Measurements from ENCODE around the gene TGFBR3.
A peak's percentile ranks its signal among the peaks of the same experiment; 100 is the strongest.
"Not testable (repeated sequence)": the region's sequence is repeated elsewhere in the genome, so short reads cannot be mapped to it uniquely, and the experiment has no call there.

The TGFBR3 gene

GRCh38 chr1:91876040-91876470 is 9.9 kb downstream of the TGFBR3 start:
- no peak for DNase-seq (ENCODE audit: low spot score in 2 of 2)
- in situ Hi-C loops (cut with MboI; ENCODE audit: low sequenced_read_pairs), result no loop called here
- H3K4me3 ChIP-seq, result no peak overlapping the region
- H3K27me3 ChIP-seq (ENCODE audit: low read depth), result no peaks in the 10 kb centered on the region
- H3K36me3 ChIP-seq (replicated peaks), result no peaks in the 10 kb centered on the region
- H3K4me1 ChIP-seq, result peaks cover 10% of the 10 kb centered on the region
- H3K9me3 ChIP-seq, result no peaks in the 10 kb centered on the region

GRCh38 chr1:91874167-91874566 is 11.8 kb downstream of the TGFBR3 start:
- H3K36me3 ChIP-seq (replicated peaks), result no peaks in the 10 kb centered on the region
- H3K27me3 ChIP-seq (ENCODE audit: low read depth), result no peaks in the 10 kb centered on the region
- in situ Hi-C loops (cut with MboI; ENCODE audit: low sequenced_read_pairs), result no loop called here
- H3K4me3 ChIP-seq, result no peak overlapping the region
- DNase-seq (ENCODE audit: low spot score in 2 of 2), result no peak
- no peaks in the 10 kb centered on the region for H3K9me3 ChIP-seq
- peaks cover 10% of the 10 kb centered on the region for H3K4me1 ChIP-seq

GRCh38 chr1:91872559-91873081 is 13.3 kb downstream of the TGFBR3 start:
- H3K27me3 ChIP-seq (ENCODE audit: low read depth), result no peaks in the 10 kb centered on the region
- H3K4me3 ChIP-seq, result no peak overlapping the region
- peaks cover 9% of the 10 kb centered on the region for H3K4me1 ChIP-seq
- in situ Hi-C loops (cut with MboI; ENCODE audit: low sequenced_read_pairs), result no loop called here
- H3K9me3 ChIP-seq, result no peaks in the 10 kb centered on the region
- DNase-seq (ENCODE audit: low spot score in 2 of 2), result no peak
- H3K36me3 ChIP-seq (replicated peaks), result no peaks in the 10 kb centered on the region

DNA sequence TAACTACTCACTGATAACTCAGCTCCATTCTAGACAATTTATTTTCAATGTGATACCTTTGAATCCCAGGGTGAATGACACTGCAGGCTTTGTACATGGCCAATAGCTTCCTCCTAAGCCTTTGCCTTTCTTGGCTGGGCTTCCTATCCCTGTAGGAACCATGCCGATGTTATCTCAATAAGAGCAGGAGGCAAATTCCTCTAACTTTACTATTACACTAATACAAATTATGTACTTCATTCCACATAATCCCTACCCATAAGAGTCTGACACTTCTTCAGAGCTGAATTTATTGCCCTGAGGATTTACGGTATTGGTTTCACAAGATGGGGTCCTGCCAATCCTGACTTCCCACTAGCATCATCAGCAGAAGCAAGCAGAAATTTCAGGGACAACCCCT is 14.0 kb downstream of the TGFBR3 start:
- no peak for DNase-seq (ENCODE audit: low spot score in 2 of 2)
- in situ Hi-C loops (cut with MboI; ENCODE audit: low sequenced_read_pairs), result no loop called here
- Histone ChIP-seq H3K9me3 (no peaks in the 10 kb centered on the region), H3K4me1 (peaks cover 2% of the 10 kb centered on the region), H3K4me3 (no peak overlapping the region), H3K36me3 (replicated peaks) (no peaks in the 10 kb centered on the region), H3K27me3 (ENCODE audit: low read depth) (no peaks in the 10 kb centered on the region)

- no peaks in the 10 kb centered on the region for H3K36me3 ChIP-seq (replicated peaks)
- H3K4me3 ChIP-seq, result no peak overlapping the region
- no peak for DNase-seq (ENCODE audit: low spot score in 2 of 2)
- in situ Hi-C loops (cut with MboI; ENCODE audit: low sequenced_read_pairs), result no loop called here
- no peaks in the 10 kb centered on the region for H3K9me3 ChIP-seq
- H3K27me3 ChIP-seq (ENCODE audit: low read depth), result no peaks in the 10 kb centered on the region
- no peaks in the 10 kb centered on the region for H3K4me1 ChIP-seq
These were observed 15.6 kb downstream of the TGFBR3 start for GRCh38 chr1:91870322-91870721.

DNA sequence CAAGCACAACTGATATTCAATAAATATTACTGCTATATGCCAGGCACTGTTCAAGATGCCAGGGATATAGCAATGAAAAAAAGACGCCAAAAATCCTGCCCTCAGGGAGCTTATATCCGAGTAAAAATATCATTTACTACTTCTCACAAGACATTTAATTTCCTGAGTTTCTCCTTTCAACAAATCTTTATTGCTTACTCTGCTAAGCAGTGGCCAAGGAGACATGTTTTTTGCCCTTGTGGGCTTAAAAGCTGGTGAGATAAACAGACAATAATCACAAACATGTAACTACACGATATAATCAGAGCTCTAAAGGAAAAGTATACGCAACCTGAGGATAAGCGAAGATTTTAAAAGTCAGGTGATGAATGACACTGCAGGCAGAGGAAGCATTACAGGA is 19.5 kb downstream of the TGFBR3 start:
- Histone ChIP-seq H3K27me3 (ENCODE audit: low read depth) (no peaks in the 10 kb centered on the region), H3K4me1 (peaks cover 12% of the 10 kb centered on the region), H3K4me3 (no peak overlapping the region), H3K9me3 (no peaks in the 10 kb centered on the region), H3K36me3 (replicated peaks) (no peaks in the 10 kb centered on the region)
- in situ Hi-C loops (cut with MboI; ENCODE audit: low sequenced_read_pairs), result no loop called here
- no peak for DNase-seq (ENCODE audit: low spot score in 2 of 2)

GRCh38 chr1:91864017-91864700 is 21.8 kb downstream of the TGFBR3 start:
- Histone ChIP-seq H3K4me1 (peaks cover 12% of the 10 kb centered on the region), H3K9me3 (no peaks in the 10 kb centered on the region), H3K4me3 (no peak overlapping the region), H3K36me3 (replicated peaks) (no peaks in the 10 kb centered on the region), H3K27me3 (ENCODE audit: low read depth) (no peaks in the 10 kb centered on the region)
- DNase-seq (ENCODE audit: low spot score in 2 of 2), result peak; percentile 63 to 73
- in situ Hi-C loops (cut with MboI; ENCODE audit: low sequenced_read_pairs), result no loop called here

DNA sequence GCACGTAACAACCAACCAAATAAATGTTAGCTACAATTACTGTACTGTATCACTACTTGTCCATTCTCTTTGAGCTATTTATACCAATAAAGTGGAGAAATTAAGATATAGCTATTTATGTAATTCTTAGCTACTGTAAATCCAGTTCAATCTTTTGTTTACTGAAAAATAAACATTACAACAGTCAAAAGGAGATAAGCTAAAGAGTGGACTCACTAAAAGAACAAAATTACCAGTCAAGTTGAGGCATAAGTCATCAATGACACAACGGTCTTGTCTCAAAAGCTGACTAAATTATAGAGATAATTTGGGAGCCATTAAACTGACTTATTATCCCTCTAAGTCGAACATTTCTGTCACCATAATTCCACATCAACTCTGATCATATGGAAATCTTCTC is 22.5 kb downstream of the TGFBR3 start:
- Histone ChIP-seq H3K9me3 (no peaks in the 10 kb centered on the region), H3K36me3 (replicated peaks) (no peaks in the 10 kb centered on the region), H3K27me3 (ENCODE audit: low read depth) (no peaks in the 10 kb centered on the region), H3K4me3 (no peak overlapping the region), H3K4me1 (peaks cover 12% of the 10 kb centered on the region)
- DNase-seq (ENCODE audit: low spot score in 2 of 2), result no peak
- in situ Hi-C loops (cut with MboI; ENCODE audit: low sequenced_read_pairs), result no loop called here

DNA sequence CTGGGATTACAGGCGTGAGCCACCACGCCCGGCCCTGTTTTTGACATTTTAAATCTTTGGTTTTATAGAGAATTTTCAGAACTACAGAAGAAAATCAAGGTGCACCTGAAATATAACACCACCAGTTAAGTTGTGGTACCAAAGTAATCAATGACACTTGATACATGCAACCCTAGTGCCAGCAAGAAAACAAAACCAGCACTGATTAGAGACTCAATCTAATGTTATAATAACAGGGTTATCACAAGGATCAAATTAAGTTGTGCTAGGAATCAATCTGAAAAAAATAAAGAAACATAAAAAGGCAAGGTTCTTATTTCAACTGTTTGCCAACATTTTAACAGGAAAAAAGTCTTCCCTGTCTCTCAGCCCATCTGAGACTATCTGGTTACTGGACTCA is 23.8 kb downstream of the TGFBR3 start:
- Histone ChIP-seq H3K36me3 (replicated peaks) (no peaks in the 10 kb centered on the region), H3K4me3 (no peak overlapping the region), H3K9me3 (no peaks in the 10 kb centered on the region), H3K4me1 (peaks cover 12% of the 10 kb centered on the region), H3K27me3 (ENCODE audit: low read depth) (no peaks in the 10 kb centered on the region)
- in situ Hi-C loops (cut with MboI; ENCODE audit: low sequenced_read_pairs), result no loop called here
- no peak for DNase-seq (ENCODE audit: low spot score in 2 of 2)

- Histone ChIP-seq H3K36me3 (replicated peaks) (no peaks in the 10 kb centered on the region), H3K4me1 (no peaks in the 10 kb centered on the region), H3K9me3 (no peaks in the 10 kb centered on the region), H3K4me3 (no peak overlapping the region), H3K27me3 (ENCODE audit: low read depth) (no peaks in the 10 kb centered on the region)
- in situ Hi-C loops (cut with MboI; ENCODE audit: low sequenced_read_pairs), result no loop called here
- DNase-seq (ENCODE audit: low spot score in 2 of 2), result no peak
These were observed 28.3 kb downstream of the TGFBR3 start for GRCh38 chr1:91857557-91858239.

DNA sequence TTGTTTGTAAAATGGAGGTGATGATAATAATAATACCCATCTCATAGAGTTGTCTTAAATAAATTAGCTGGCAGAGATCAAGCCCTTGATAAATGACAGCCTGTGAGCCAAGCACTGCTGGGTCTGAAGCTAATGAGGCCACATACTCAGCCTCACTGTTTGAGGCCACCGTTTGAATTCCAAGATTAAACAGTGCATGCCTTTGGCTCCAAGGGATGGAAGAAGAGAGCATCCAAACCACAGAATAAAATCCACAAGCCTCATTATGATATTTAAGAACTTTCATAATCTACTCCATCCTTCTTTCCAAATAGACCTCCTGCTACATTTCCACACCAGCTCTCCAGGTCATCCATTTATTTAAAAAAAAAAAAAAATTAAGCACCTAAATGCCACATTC is 29.0 kb downstream of the TGFBR3 start:
- no peak for DNase-seq (ENCODE audit: low spot score in 2 of 2)
- Histone ChIP-seq H3K4me1 (no peaks in the 10 kb centered on the region), H3K27me3 (ENCODE audit: low read depth) (no peaks in the 10 kb centered on the region), H3K36me3 (replicated peaks) (no peaks in the 10 kb centered on the region), H3K4me3 (no peak overlapping the region), H3K9me3 (no peaks in the 10 kb centered on the region)
- in situ Hi-C loops (cut with MboI; ENCODE audit: low sequenced_read_pairs), result no loop called here

DNA sequence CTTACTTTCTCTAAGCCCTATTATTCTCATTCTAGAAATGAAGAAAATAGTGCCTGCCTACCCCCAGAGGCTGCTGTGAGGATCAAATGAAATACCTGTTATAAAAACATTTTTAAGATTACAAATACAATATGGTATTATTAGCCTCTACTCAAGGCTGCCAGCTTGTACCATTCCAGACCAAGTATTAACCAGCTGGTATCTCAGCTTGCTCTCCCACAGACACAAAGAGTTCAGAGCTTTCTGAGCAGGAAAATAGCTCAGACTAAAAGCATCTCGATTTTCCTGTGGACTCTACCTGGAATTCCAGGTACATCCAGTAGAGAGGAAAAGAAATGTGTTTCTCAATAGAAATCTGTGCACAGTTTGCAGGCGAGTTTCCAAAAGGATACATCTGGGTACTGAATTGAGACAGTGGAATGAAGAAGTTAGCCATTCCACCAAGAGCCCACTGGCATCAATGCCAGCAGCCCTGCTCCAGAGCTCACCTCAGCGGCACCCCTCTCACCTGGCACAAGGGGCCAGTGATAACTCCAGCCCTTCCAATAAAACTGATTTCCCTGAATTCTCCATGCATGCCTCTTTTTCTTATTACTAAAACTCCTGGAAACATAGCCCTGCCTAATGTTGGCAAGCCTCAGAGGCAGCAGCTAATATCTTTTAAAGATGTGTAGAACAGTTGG is 31.0 kb downstream of the TGFBR3 start:
- DNase-seq (ENCODE audit: low spot score in 2 of 2), result no peak
- Histone ChIP-seq H3K27me3 (ENCODE audit: low read depth) (no peaks in the 10 kb centered on the region), H3K9me3 (no peaks in the 10 kb centered on the region), H3K36me3 (replicated peaks) (no peaks in the 10 kb centered on the region), H3K4me1 (no peaks in the 10 kb centered on the region), H3K4me3 (no peak overlapping the region)
- in situ Hi-C loops (cut with MboI; ENCODE audit: low sequenced_read_pairs), result no loop called here

- H3K9me3 ChIP-seq, result no peaks in the 10 kb centered on the region
- DNase-seq (ENCODE audit: low spot score in 2 of 2), result no peak
- H3K4me3 ChIP-seq, result no peak overlapping the region
- no peaks in the 10 kb centered on the region for H3K27me3 ChIP-seq (ENCODE audit: low read depth)
- H3K36me3 ChIP-seq (replicated peaks), result no peaks in the 10 kb centered on the region
- no peaks in the 10 kb centered on the region for H3K4me1 ChIP-seq
- in situ Hi-C loops (cut with MboI; ENCODE audit: low sequenced_read_pairs), result no loop called here
These were observed 32.6 kb downstream of the TGFBR3 start for GRCh38 chr1:91853397-91853796.

DNA sequence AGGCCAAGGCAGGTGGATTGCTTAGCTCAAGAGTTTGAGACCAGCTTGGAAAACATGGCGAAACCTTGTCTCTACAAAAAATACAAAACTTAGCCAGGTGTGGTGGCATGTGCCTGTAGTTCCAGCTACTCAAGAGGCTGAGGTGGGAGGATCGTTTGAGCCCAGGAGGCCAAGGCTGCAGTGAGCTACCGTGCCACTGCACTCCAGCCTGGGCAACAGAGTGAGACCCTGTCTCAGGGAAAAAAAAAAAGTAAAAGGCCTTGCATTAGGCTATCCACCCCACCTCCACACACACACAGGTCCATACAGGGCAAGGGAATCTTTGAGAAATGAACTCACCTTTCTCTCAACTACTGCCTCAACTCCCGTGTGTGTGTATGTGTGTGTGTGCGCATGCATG is 33.9 kb downstream of the TGFBR3 start:
- in situ Hi-C loops (cut with MboI; ENCODE audit: low sequenced_read_pairs); H3K9me3 ChIP-seq; H3K4me3 ChIP-seq; DNase-seq (ENCODE audit: low spot score in 2 of 2); H3K36me3 ChIP-seq (replicated peaks); H3K27me3 ChIP-seq (ENCODE audit: low read depth); H3K4me1 ChIP-seq: not testable (repeated sequence)
